Kidney epithelial cell (primary cell): ENCODE data around the gene UCKL1. TPM values are rescaled to one million over a fixed set of nuclear protein-coding genes. Genes with fewer than 3 reads are reported as not detected.

Source experiments
- DNase-seq: peaks from one replicate; pipeline ENCODE4 v3.0.0-alpha.2; 2010; ENCODE audit warnings: low read depth
- H3K27me3 ChIP-seq: 2 replicates; pipeline ENCODE4 v1.6.0; 2011; ENCODE audit warnings: low read length; ENCODE audit not compliant: control insufficient read depth, insufficient read depth
- H3K36me3 ChIP-seq: 2 replicates; pipeline ENCODE4 v1.5.1; 2011; ENCODE audit warnings: low read length; ENCODE audit not compliant: control insufficient read depth, insufficient read depth
- H3K4me3 ChIP-seq: 2 replicates; pipeline ENCODE4 v1.5.1; 2011; ENCODE audit warnings: low read depth, mild to moderate bottlenecking, control low read depth, low read length
- CTCF ChIP-seq: IDR thresholded peaks from 2 replicates; pipeline ENCODE4 v1.5.1; 2011; ENCODE audit warnings: mild to moderate bottlenecking, moderate library complexity, low read length, control low read depth, inconsistent platforms; ENCODE audit not compliant: insufficient read depth, poor library complexity, severe bottlenecking
- total RNA-seq: library from RNA; depleted of rRNA; stranded (reverse); fragments of >200 nt; gene quantifications from 2 replicates; pipeline ENCODE4 v1.2.3, GENCODE V29; 2015

The UCKL1 gene
- total RNA-seq, 1 donor from 2014 or later, result 19.6 TPM

- DNase-seq, result no peak
- no peak for TF ChIP-seq CTCF
- Histone ChIP-seq H3K4me3 (peak overlapping the region; percentile 47), H3K36me3 (peaks cover 1% of the 10 kb centered on the region), H3K27me3 (no peaks in the 10 kb centered on the region)
These were observed 418 bp upstream of the UCKL1 start for GRCh38 chr20:63956664-63957003.

- no peak for DNase-seq
- Histone ChIP-seq H3K27me3 (no peaks in the 10 kb centered on the region), H3K4me3 (peak overlapping the region; percentile 100), H3K36me3 (peaks cover 1% of the 10 kb centered on the region)
- TF ChIP-seq CTCF, result peak; percentile 7
These were observed 862 bp downstream of the UCKL1 start for GRCh38 chr20:63955281-63955826.

- H3K27me3 ChIP-seq, result no peaks in the 10 kb centered on the region
- DNase-seq, result no peak
- H3K4me3 ChIP-seq, result no peak overlapping the region
- no peaks in the 10 kb centered on the region for H3K36me3 ChIP-seq
- TF ChIP-seq CTCF, result no peak
These were observed 2.3 kb downstream of the UCKL1 start for GRCh38 chr20:63953764-63954429.

GRCh38 chr20:63952769-63953168 lies 3.4 kb downstream of the UCKL1 start:
- TF ChIP-seq CTCF, result no peak
- no peak for DNase-seq
- no peak overlapping the region for H3K4me3 ChIP-seq
- no peaks in the 10 kb centered on the region for H3K36me3 ChIP-seq
- no peaks in the 10 kb centered on the region for H3K27me3 ChIP-seq

- Histone ChIP-seq H3K4me3 (no peak overlapping the region), H3K36me3 (no peaks in the 10 kb centered on the region), H3K27me3 (no peaks in the 10 kb centered on the region)
- no peak for DNase-seq
- TF ChIP-seq CTCF, result no peak
These were observed 4.0 kb downstream of the UCKL1 start for GRCh38 chr20:63952210-63952535.
